Esophagus muscularis mucosa (tissue), 4 donors: ENCODE measurements around the gene PIEZO1. TPM values are rescaled to one million over a fixed set of nuclear protein-coding genes. Genes with fewer than 3 reads are reported as not detected.

Experiments used
- DNase-seq: peaks from one replicate; pipeline ENCODE4 v3.0.0-alpha.2; 2017; ENCODE audit errors: extremely low spot score
- H3K27ac ChIP-seq, 4 donors: fragments of 200-600 bp; sonication (generic); replicated peaks in 1 of 4; 1 replicate in 3 of 4; 2 replicates in 1 of 4; pipeline ENCODE4 v1.5.1; 2016 to 2019; ENCODE audit warnings: mild to moderate bottlenecking in 1 of 4
- H3K27me3 ChIP-seq, 4 donors: fragments of 200-600 bp; sonication (generic); one replicate each; pipeline versions ENCODE4 v1.5.1 to v1.6.0; 2016 to 2019
- H3K36me3 ChIP-seq, 4 donors: fragments of 200-600 bp; sonication (generic); one replicate each; pipeline ENCODE4 v1.5.1; 2016 to 2019
- H3K4me1 ChIP-seq, 4 donors: fragments of 200-600 bp; sonication (generic); one replicate each; pipeline ENCODE4 v1.5.1; 2016 to 2019
- H3K4me3 ChIP-seq, 4 donors: fragments of 200-600 bp; sonication (generic); 1 replicate in 2 of 4; 2 replicates in 2 of 4; pipeline ENCODE4 v1.5.1; 2016 to 2019; ENCODE audit warnings: mild to moderate bottlenecking in 4 of 4, moderate library complexity in 1 of 4
- H3K9me3 ChIP-seq, 4 donors: fragments of 200-600 bp; sonication (generic); 1 replicate in 3 of 4; 2 replicates in 1 of 4; pipeline ENCODE4 v1.5.1; 2016 to 2019
- CTCF ChIP-seq, 3 experiments: fragments of 200-600 bp in 2 of 3; fragments of 450-650 bp in 1 of 3; sonication (generic) in 2 of 3; IDR thresholded peaks; one replicate each; pipeline ENCODE4 v1.5.1; 2017 to 2019; ENCODE audit warnings: antibody characterized with exemption in 3 of 3, mild to moderate bottlenecking in 2 of 3, moderate library complexity in 1 of 3
- EP300 ChIP-seq: sonication (generic); formaldehyde crosslinking; IDR thresholded peaks from one replicate; pipeline ENCODE4 v1.6.1; 2017; ENCODE audit warnings: antibody characterized with exemption
- POLR2A ChIP-seq: fragments of 450-650 bp; IDR thresholded peaks from one replicate; pipeline ENCODE4 v1.6.1; 2017; ENCODE audit warnings: antibody characterized with exemption, moderate library complexity, mild to moderate bottlenecking, low read depth
- POLR2AphosphoS5 ChIP-seq, 2 donors: sonication (generic); formaldehyde crosslinking; IDR thresholded peaks; one replicate each; pipeline ENCODE4 v1.6.1; 2017; ENCODE audit warnings: antibody characterized with exemption in 2 of 2
- WGBS: methylation state at CpG from one replicate; pipeline ENCODE4 v1.1.5; 2018; 5-methylcytosine and 5-hydroxymethylcytosine counted together
- intact Hi-C: fragments of 100-400 bp; cut with DNase I; formaldehyde crosslinking; loops from one replicate; pipeline ENCODE4 v1.15.1; 2023
- total RNA-seq, 4 donors: library from RNA; depleted of rRNA; stranded (reverse); fragments of >200 nt; gene quantifications; one replicate each; pipeline versions ENCODE4 v1.1.0 to v1.2.1, GENCODE V29; 2016

PIEZO1 gene
- total RNA-seq, 4 donors from 2014 or later: 140 to 298 (median 182) TPM

GRCh38 chr16:88688013-88688778, 96.8 kb downstream of the PIEZO1 start:
- no peaks in the 10 kb centered on the region for H3K9me3 ChIP-seq
- H3K27ac ChIP-seq: no peak overlapping the region
- no peak for DNase-seq
- H3K36me3 ChIP-seq: no peaks in the 10 kb centered on the region
- 37% methylated on average over 13 of the region's 28 CpGs for WGBS
- peaks cover 19 to 29% (median 26%) of the 10 kb centered on the region in 4 donors for H3K4me1 ChIP-seq
- H3K27me3 ChIP-seq: peaks cover 0 to 99% (median 64%) of the 10 kb centered on the region in 4 donors
- no peak overlapping the region for H3K4me3 ChIP-seq
- intact Hi-C loops: no loop called here
- TF ChIP-seq CTCF (IDR thresholded peaks at IDR 0.05): no peak
- no peak for TF ChIP-seq EP300
- TF ChIP-seq POLR2A: no peak
- TF ChIP-seq POLR2AphosphoS5 (IDR thresholded peaks at IDR 0.05): no peak

GRCh38 chr16:88687676-88688012, 97.4 kb downstream of the PIEZO1 start:
- H3K36me3 ChIP-seq: no peaks in the 10 kb centered on the region
- H3K9me3 ChIP-seq: no peaks in the 10 kb centered on the region
- no peak overlapping the region for H3K27ac ChIP-seq
- H3K4me3 ChIP-seq: no peak overlapping the region
- WGBS: 53% methylated on average over 3 of the region's 3 CpGs
- peaks cover 19 to 29% (median 26%) of the 10 kb centered on the region in 4 donors for H3K4me1 ChIP-seq
- intact Hi-C loops: no loop called here
- no peak for TF ChIP-seq POLR2AphosphoS5 (IDR thresholded peaks at IDR 0.05)
- TF ChIP-seq POLR2A: no peak
- TF ChIP-seq EP300: no peak
- TF ChIP-seq CTCF (IDR thresholded peaks at IDR 0.05): no peak
- H3K27me3 ChIP-seq: peaks cover 0 to 97% (median 64%) of the 10 kb centered on the region in 4 donors
- no peak for DNase-seq

GRCh38 chr16:88687254-88687576, 97.8 kb downstream of the PIEZO1 start:
- H3K27ac ChIP-seq: no peak overlapping the region
- peaks cover 0 to 97% (median 64%) of the 10 kb centered on the region in 4 donors for H3K27me3 ChIP-seq
- WGBS: 71% methylated on average over 6 of the region's 10 CpGs

DNA sequence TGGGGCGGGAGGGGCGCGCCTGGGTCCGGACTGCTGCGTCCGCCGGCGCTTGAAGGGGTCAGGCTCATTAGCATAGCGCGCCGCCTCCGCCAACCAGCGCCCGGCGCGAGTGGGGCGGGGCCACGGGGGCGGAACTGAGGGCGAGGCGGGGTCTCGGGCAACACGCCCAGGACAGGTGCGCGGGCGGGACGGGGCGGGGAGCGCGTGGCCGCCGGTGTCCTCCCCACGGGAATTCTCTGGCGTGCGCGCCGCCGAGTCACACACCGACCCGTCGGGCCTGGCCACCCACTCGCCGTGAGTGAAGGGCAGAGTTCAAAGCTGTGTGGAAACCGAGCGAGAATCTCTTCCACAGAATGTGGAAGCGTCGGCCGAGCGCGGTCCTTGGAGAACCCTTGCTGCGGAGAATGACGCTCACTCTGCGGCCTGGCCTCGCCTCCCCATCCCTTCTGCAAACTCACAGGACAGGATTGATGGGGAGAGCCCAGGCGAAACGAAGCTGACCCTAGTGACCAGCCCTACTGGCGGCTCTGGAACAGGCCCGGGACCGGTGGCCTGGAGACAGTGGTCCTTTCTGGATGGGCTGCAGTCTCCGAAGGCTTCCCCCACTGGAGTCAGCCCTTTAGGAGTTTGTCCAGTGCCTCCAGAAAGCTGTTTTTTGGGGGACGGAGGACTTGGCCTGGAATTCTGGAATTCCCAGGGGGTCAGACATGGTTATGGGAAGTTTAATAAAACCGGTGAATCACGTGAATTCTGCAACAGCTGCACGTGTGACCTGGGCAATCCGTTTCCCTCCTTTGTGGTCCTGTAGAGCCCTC, 98.4 kb downstream of the PIEZO1 start, which contains the start of gene SNAI3:
SNAI3 (minus strand) TSS at position 69 of the 815 bp plus-strand sequence. CDS start 101 bp downstream, outside the sequence.
- peak within 1 kb of the TSS; percentile 51 to 65 (median 52) for H3K4me3 ChIP-seq
- no peak for DNase-seq
- peak in 1 of 2 donors; percentile 15 for TF ChIP-seq POLR2AphosphoS5 (IDR thresholded peaks at IDR 0.05)
- no peak for TF ChIP-seq POLR2A
- H3K27ac ChIP-seq: peak within 1 kb of the TSS in 1 of 4 donors; percentile 23
- no peaks in the 10 kb centered on the region for H3K36me3 ChIP-seq
- H3K9me3 ChIP-seq: no peaks in the 10 kb centered on the region
- intact Hi-C loops: no loop called here
- H3K27me3 ChIP-seq: peaks cover 0 to 97% (median 67%) of the 10 kb centered on the region in 4 donors
- WGBS: 11% methylated on average over 14 of the region's 65 CpGs
- peaks cover 25 to 29% (median 26%) of the 10 kb centered on the region in 4 donors for H3K4me1 ChIP-seq

More at GRCh38 chr16:88687254-88687576, 97.8 kb downstream of the PIEZO1 start:
- DNase-seq: no peak
- intact Hi-C loops: no loop called here
- peak overlapping the region in 1 of 4 donors; percentile 51 for H3K4me3 ChIP-seq
- peaks cover 19 to 29% (median 25%) of the 10 kb centered on the region in 4 donors for H3K4me1 ChIP-seq
- H3K36me3 ChIP-seq: no peaks in the 10 kb centered on the region
- TF ChIP-seq CTCF (IDR thresholded peaks at IDR 0.05) (no peak), POLR2AphosphoS5 (IDR thresholded peaks at IDR 0.05) (no peak), POLR2A (no peak), EP300 (no peak)
- H3K9me3 ChIP-seq: no peaks in the 10 kb centered on the region

DNA sequence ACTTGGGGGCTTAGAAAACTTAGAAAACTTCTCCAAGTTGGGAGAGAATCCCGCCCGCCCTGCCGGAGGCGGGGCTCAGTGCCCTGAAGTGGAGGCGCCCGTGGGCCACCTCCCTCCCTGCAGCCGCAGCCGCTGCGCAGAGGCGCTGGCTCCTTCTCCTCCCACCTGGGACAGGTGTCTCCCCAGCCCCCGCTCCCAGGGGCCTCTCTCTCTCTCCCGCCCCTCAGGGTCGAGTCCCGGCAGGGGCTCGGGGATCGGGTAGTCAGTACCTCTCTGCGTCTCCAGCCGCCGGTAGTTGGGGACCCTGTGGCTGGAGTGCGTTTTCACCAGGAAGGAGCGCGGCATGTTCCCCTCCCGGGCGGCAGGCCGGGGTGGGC, 99.0 kb downstream of the PIEZO1 start:
- H3K4me1 ChIP-seq: peaks cover 29 to 31% (median 30%) of the 10 kb centered on the region in 4 donors
- WGBS: no CpG with 5 or more reads among the region's 25 CpGs
- no peaks in the 10 kb centered on the region for H3K9me3 ChIP-seq
- TF ChIP-seq POLR2A: no peak
- no peak for TF ChIP-seq EP300
- TF ChIP-seq POLR2AphosphoS5 (IDR thresholded peaks at IDR 0.05): no peak
- no peak for TF ChIP-seq CTCF (IDR thresholded peaks at IDR 0.05)
- no peaks in the 10 kb centered on the region for H3K36me3 ChIP-seq
- peaks cover 0 to 97% (median 70%) of the 10 kb centered on the region in 4 donors for H3K27me3 ChIP-seq
- intact Hi-C loops: no loop called here
- H3K4me3 ChIP-seq: peak overlapping the region; percentile 51 to 65 (median 52)
- peak overlapping the region in 1 of 4 donors; percentile 23 for H3K27ac ChIP-seq
- DNase-seq: no peak
